GM12864 (cell line): Measurements from ENCODE around the gene SPATS2L.

Experiments
- DNase-seq: peaks from one replicate; pipeline ENCODE4 v3.0.0-alpha.2; 2011; ENCODE audit warnings: low read depth
- H3K4me3 ChIP-seq: 2 replicates; pipeline ENCODE4 v1.5.1; 2011; ENCODE audit warnings: mild to moderate bottlenecking, low read depth, low read length, control low read depth
- CTCF ChIP-seq: IDR thresholded peaks from 2 replicates; pipeline ENCODE4 v1.5.1; 2011; ENCODE audit warnings: low read depth, mild to moderate bottlenecking, moderate library complexity, low read length, control low read depth, inconsistent platforms; ENCODE audit errors: missing control alignments

The SPATS2L gene

GRCh38 chr2:200393191-200393590 is 86.7 kb downstream of the SPATS2L start:
- no peak for TF ChIP-seq CTCF
- no peak overlapping the region for H3K4me3 ChIP-seq
- DNase-seq = no peak

GRCh38 chr2:200394045-200394444 is 87.6 kb downstream of the SPATS2L start:
- no peak for TF ChIP-seq CTCF
- H3K4me3 ChIP-seq = no peak overlapping the region
- no peak for DNase-seq

- no peak for DNase-seq
- H3K4me3 ChIP-seq = no peak overlapping the region
- no peak for TF ChIP-seq CTCF
Measured at GRCh38 chr2:200396781-200397242, 90.3 kb downstream of the SPATS2L start.

- no peak for TF ChIP-seq CTCF
- no peak overlapping the region for H3K4me3 ChIP-seq
- no peak for DNase-seq
Measured at GRCh38 chr2:200397785-200398184, 91.3 kb downstream of the SPATS2L start.

GRCh38 chr2:200399046-200399445 is 92.6 kb downstream of the SPATS2L start:
- TF ChIP-seq CTCF = no peak
- DNase-seq = no peak
- H3K4me3 ChIP-seq = no peak overlapping the region

GRCh38 chr2:200399636-200400035 is 93.1 kb downstream of the SPATS2L start:
- TF ChIP-seq CTCF = no peak
- H3K4me3 ChIP-seq = no peak overlapping the region
- DNase-seq = no peak

GRCh38 chr2:200403814-200404213 is 97.3 kb downstream of the SPATS2L start:
- no peak overlapping the region for H3K4me3 ChIP-seq
- DNase-seq = no peak
- TF ChIP-seq CTCF = no peak
